HepG2 (cell line): ENCODE data around the gene FOXA1.

ENCODE experiments used
- BORCS8-MEF2B ChIP-seq: sonication (generic); formaldehyde crosslinking; IDR thresholded peaks from 2 replicates; pipeline ENCODE4 v1.8.0; 2022; ENCODE audit warnings: mild to moderate bottlenecking, missing genetic modification reagents
- EZH2 ChIP-seq: conservative IDR thresholded peaks from 2 replicates; pipeline ENCODE4 v1.6.1; 2012; ENCODE audit warnings: mild to moderate bottlenecking, low read depth, low read length, moderate library complexity
- FOXM1 ChIP-seq: sonication (generic); formaldehyde crosslinking; IDR thresholded peaks from 2 replicates; pipeline ENCODE4 v1.5.0; 2020; ENCODE audit warnings: missing genetic modification reagents
- HNRNPLL ChIP-seq: fragments of 200-400 bp; formaldehyde crosslinking; IDR thresholded peaks from 2 replicates; pipeline ENCODE4 v1.6.1; 2017; ENCODE audit warnings: mild to moderate bottlenecking, low read depth, low read length; ENCODE audit not compliant: poor library complexity, severe bottlenecking
- NCOA1 ChIP-seq: sonication (generic); formaldehyde crosslinking; IDR thresholded peaks from 2 replicates; pipeline ENCODE4 v1.9.0; 2021; ENCODE audit warnings: missing genetic modification reagents
- PITX1 ChIP-seq: sonication (generic); formaldehyde crosslinking; IDR thresholded peaks from 2 replicates; pipeline ENCODE4 v1.5.1; 2020; ENCODE audit warnings: mild to moderate bottlenecking, missing genetic modification reagents
- POLR2A ChIP-seq, 2 experiments: IDR thresholded peaks; 2 replicates each; pipeline ENCODE4 v1.6.1; 2011; ENCODE audit warnings: low read depth in 2 of 2, low read length in 2 of 2, mild to moderate bottlenecking in 1 of 2, moderate library complexity in 1 of 2; ENCODE audit not compliant: insufficient read depth in 1 of 2
- SP1 ChIP-seq, 2 experiments: fragments of 450-650 bp in 1 of 2; sonication (generic) in 1 of 2; formaldehyde crosslinking in 1 of 2; IDR thresholded peaks; 2 replicates each; pipeline versions ENCODE4 v1.4.0 to v1.6.1; 2016 to 2020; ENCODE audit warnings: missing genetic modification reagents in 1 of 2
- TAF1 ChIP-seq: sonication (generic); formaldehyde crosslinking; IDR thresholded peaks from 2 replicates; pipeline ENCODE4 v1.4.0; 2020; ENCODE audit warnings: missing genetic modification reagents
- TBL1XR1 ChIP-seq: fragments of 150-350 bp; IDR thresholded peaks from 2 replicates; pipeline ENCODE4 v1.6.1; 2014; ENCODE audit warnings: borderline replicate concordance, low read length; ENCODE audit not compliant: partially characterized antibody
- ZNF263 ChIP-seq: sonication (generic); formaldehyde crosslinking; IDR thresholded peaks from 2 replicates; pipeline ENCODE4 v1.4.0; 2020; ENCODE audit warnings: missing genetic modification reagents

GRCh38 chr14:37580146-37580545 is 14.9 kb downstream of the FOXA1 start:
- TF ChIP-seq PITX1 (no peak), EZH2 (no peak), HNRNPLL (no peak), TAF1 (CRISPR knock-in tag) (no peak), POLR2A (IDR thresholded peaks at IDR 0.05; ENCODE audit: insufficient read depth in 1 of 2, low read depth in 2 of 2, low read length in 2 of 2) (no peak), FOXM1 (CRISPR knock-in tag) (no peak), NCOA1 (CRISPR knock-in tag) (no peak), TBL1XR1 (no peak), BORCS8-MEF2B (no peak), SP1 (IDR thresholded peaks at IDR 0.05) (no peak), SP1 (CRISPR knock-in tag; IDR thresholded peaks at IDR 0.05) (no peak), ZNF263 (CRISPR knock-in tag) (no peak)
